NOMO-1 treated with dmso at 0.1 percent for 144 hours (cell line): ENCODE measurements around the gene ABCA12.

ENCODE experiments used
- DNase-seq: peaks from one replicate; lab custom pipeline; 2025; ENCODE audit not compliant: unreplicated experiment; lab: John Stamatoyannopoulos, UW

ABCA12 gene

GRCh38 chr2:215137329-215137686 lies 1.1 kb downstream of the ABCA12 start:
- DNase-seq, result no peak

GRCh38 chr2:215136669-215137328 lies 1.6 kb downstream of the ABCA12 start:
- DNase-seq, result no peak

- no peak for DNase-seq
Observed at GRCh38 chr2:215120401-215120800, 18.0 kb downstream of the ABCA12 start.

GRCh38 chr2:215119847-215120246 lies 18.6 kb downstream of the ABCA12 start:
- DNase-seq, result no peak

GRCh38 chr2:215110918-215111317 lies 27.5 kb downstream of the ABCA12 start:
- DNase-seq, result no peak

GRCh38 chr2:215107216-215108056 lies 31.0 kb downstream of the ABCA12 start:
- no peak for DNase-seq

GRCh38 chr2:215105607-215106354 lies 32.6 kb downstream of the ABCA12 start:
- no peak for DNase-seq

- DNase-seq, result no peak
Observed at GRCh38 chr2:215104226-215104625, 34.2 kb downstream of the ABCA12 start.

GRCh38 chr2:215098875-215099274 lies 39.6 kb downstream of the ABCA12 start:
- DNase-seq, result no peak

- DNase-seq, result no peak
Observed at GRCh38 chr2:215084080-215084479, 54.3 kb downstream of the ABCA12 start.

GRCh38 chr2:215083146-215083545 lies 55.3 kb downstream of the ABCA12 start:
- no peak for DNase-seq

GRCh38 chr2:215082446-215082845 lies 56.0 kb downstream of the ABCA12 start:
- no peak for DNase-seq

GRCh38 chr2:215080545-215080944 lies 57.9 kb downstream of the ABCA12 start:
- DNase-seq, result no peak

- no peak for DNase-seq
Observed at GRCh38 chr2:215071676-215072075, 66.8 kb downstream of the ABCA12 start.

GRCh38 chr2:215068399-215068798 lies 70.0 kb downstream of the ABCA12 start:
- DNase-seq, result no peak

- no peak for DNase-seq
Observed at GRCh38 chr2:215066124-215066523, 72.3 kb downstream of the ABCA12 start.

GRCh38 chr2:215063526-215063925 lies 74.9 kb downstream of the ABCA12 start:
- no peak for DNase-seq

GRCh38 chr2:215060861-215061536 lies 77.4 kb downstream of the ABCA12 start:
- no peak for DNase-seq

- DNase-seq, result no peak
Observed at GRCh38 chr2:215059724-215060123, 78.7 kb downstream of the ABCA12 start.

- no peak for DNase-seq
Observed at GRCh38 chr2:215055891-215056290, 82.5 kb downstream of the ABCA12 start.

- DNase-seq, result no peak
Observed at GRCh38 chr2:215052810-215053209, 85.6 kb downstream of the ABCA12 start.
